GM23248 (cell line): ENCODE results near the gene CCDC124. TPM values are rescaled to one million over a fixed set of nuclear protein-coding genes. Genes with fewer than 3 reads are reported as not detected.
"Not testable (repeated sequence)": the region's sequence is repeated elsewhere in the genome, so short reads cannot be mapped to it uniquely, and the experiment has no call there.

ENCODE experiments used
- DNase-seq: peaks from one replicate; pipeline ENCODE4 v3.0.0-alpha.2; 2015
- H2AFZ ChIP-seq: fragments of 200-600 bp; sonication (generic); 2 replicates; pipeline ENCODE4 v1.6.1; 2016; ENCODE audit warnings: antibody characterized with exemption
- H3F3A ChIP-seq: fragments of 200-600 bp; sonication (generic); 2 replicates; pipeline ENCODE4 v1.6.1; 2016; ENCODE audit warnings: mild to moderate bottlenecking, antibody characterized with exemption, mixed run types; ENCODE audit not compliant: insufficient read depth
- H3K27ac ChIP-seq: fragments of 200-600 bp; sonication (generic); 2 replicates; pipeline ENCODE4 v1.5.1; 2016; ENCODE audit warnings: mild to moderate bottlenecking
- H3K27me3 ChIP-seq: fragments of 200-600 bp; sonication (generic); replicated peaks from 2 replicates; pipeline ENCODE4 v1.6.1; 2016; ENCODE audit warnings: mild to moderate bottlenecking; ENCODE audit not compliant: insufficient read depth
- H3K36me3 ChIP-seq: fragments of 200-600 bp; sonication (generic); 2 replicates; pipeline ENCODE4 v1.6.1; 2016; ENCODE audit warnings: low read depth, mild to moderate bottlenecking
- H3K4me1 ChIP-seq: fragments of 200-600 bp; sonication (generic); 2 replicates; pipeline ENCODE4 v1.6.1; 2016; ENCODE audit warnings: mild to moderate bottlenecking; ENCODE audit not compliant: insufficient read depth
- H3K4me2 ChIP-seq: fragments of 200-600 bp; sonication (generic); one replicate; pipeline ENCODE4 v1.6.1; 2016; ENCODE audit warnings: mild to moderate bottlenecking; ENCODE audit not compliant: unreplicated experiment
- H3K4me3 ChIP-seq: fragments of 200-600 bp; sonication (generic); 2 replicates; pipeline ENCODE4 v1.5.1; 2016; ENCODE audit warnings: mild to moderate bottlenecking
- H3K79me2 ChIP-seq: fragments of 200-600 bp; sonication (generic); 2 replicates; pipeline ENCODE4 v1.6.1; 2016; ENCODE audit warnings: mild to moderate bottlenecking; ENCODE audit not compliant: insufficient read depth
- H3K9ac ChIP-seq: fragments of 200-600 bp; sonication (generic); 2 replicates; pipeline ENCODE4 v1.6.1; 2016; ENCODE audit warnings: mild to moderate bottlenecking
- H3K9me2 ChIP-seq: fragments of 200-600 bp; sonication (generic); 2 replicates; pipeline ENCODE4 v1.6.1; 2016; ENCODE audit warnings: mixed run types, mild to moderate bottlenecking, moderate library complexity; ENCODE audit not compliant: insufficient read depth
- H3K9me3 ChIP-seq: fragments of 200-600 bp; sonication (generic); one replicate; pipeline ENCODE4 v1.6.1; 2017; ENCODE audit warnings: low read depth
- H4K20me1 ChIP-seq: fragments of 200-600 bp; sonication (generic); 2 replicates; pipeline ENCODE4 v1.6.0; 2016; ENCODE audit not compliant: insufficient read depth
- EZH2 ChIP-seq: fragments of 200-600 bp; sonication (generic); IDR thresholded peaks from 2 replicates; pipeline ENCODE4 v1.6.1; 2018; ENCODE audit warnings: antibody characterized with exemption, mild to moderate bottlenecking; ENCODE audit not compliant: insufficient read depth, poor library complexity, severe bottlenecking
- EZH2phosphoT487 ChIP-seq: fragments of 200-600 bp; sonication (generic); IDR thresholded peaks from 2 replicates; pipeline ENCODE4 v1.6.1; 2018; ENCODE audit warnings: antibody characterized with exemption, moderate library complexity, mild to moderate bottlenecking, low read depth; ENCODE audit not compliant: insufficient read depth
- WGBS, 2 experiments: methylation state at CpG; one replicate each; pipeline ENCODE4 v1.1.6; 2015 to 2017; ENCODE audit warnings: low lambda C conversion rate in 2 of 2, low coverage in 1 of 2; ENCODE audit errors: missing lambda C conversion rate in 2 of 2; 5-methylcytosine and 5-hydroxymethylcytosine counted together
- in situ Hi-C: fragments of 300-500 bp; cut with MboI; formaldehyde crosslinking; loops from 2 replicates; pipeline ENCODE4 v1.15.0; 2020
- polyA plus RNA-seq: library from polyadenylated mRNA; unstranded; fragments of >200 nt; fragmentation: Nextera tagmentation; extraction: Ambion mirVana; gene quantifications from 2 replicates; pipeline ENCODE4 v1.2.1, GENCODE V29; 2016
- total RNA-seq: library from RNA; depleted of rRNA; stranded (reverse); fragments of >200 nt; shearing (Covaris generic); gene quantifications from 2 replicates; pipeline ENCODE4 v1.2.3, GENCODE V29; 2014; rRNA removed

The CCDC124 gene, protein sequence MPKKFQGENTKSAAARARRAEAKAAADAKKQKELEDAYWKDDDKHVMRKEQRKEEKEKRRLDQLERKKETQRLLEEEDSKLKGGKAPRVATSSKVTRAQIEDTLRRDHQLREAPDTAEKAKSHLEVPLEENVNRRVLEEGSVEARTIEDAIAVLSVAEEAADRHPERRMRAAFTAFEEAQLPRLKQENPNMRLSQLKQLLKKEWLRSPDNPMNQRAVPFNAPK
- total RNA-seq (14.4 and 29.6 TPM in 2 replicates), polyA plus RNA-seq (125 and 130 TPM in 2 replicates)

GRCh38 chr19:17932485-17933338 is at the start of gene CCDC124:
CCDC124 (plus strand) TSS chr19:17933015; CDS start chr19:17936421, 3,406 bp downstream.
- Histone ChIP-seq H3K79me2 (peaks cover 22% of the 10 kb centered on the region), H3K27me3 (no peaks in the 10 kb centered on the region), H3K27ac (peak within 1 kb of the TSS; percentile 77), H3K4me2 (peak within 1 kb of the TSS; percentile 77), H2AFZ (peak within 1 kb of the TSS; percentile 89), H3K36me3 (no peaks in the 10 kb centered on the region), H3K4me1 (peaks cover under 1% of the 10 kb centered on the region; the same call in 1 of the 2 replicates), H3F3A (peaks cover 4% of the 10 kb centered on the region), H3K4me3 (peak within 1 kb of the TSS; percentile 80), H4K20me1 (no peaks in the 10 kb centered on the region), H3K9me2 (no peaks in the 10 kb centered on the region), H3K9ac (peak within 1 kb of the TSS; percentile 90), H3K9me3 (no peaks in the 10 kb centered on the region)
- no peak for TF ChIP-seq EZH2
- TF ChIP-seq EZH2phosphoT487: no peak
- WGBS, 2 experiments: 0 to 1% methylated on average over 58 to 64 of the region's 64 CpGs
- peak; percentile 96 for DNase-seq
- in situ Hi-C loops: no loop called here

- H3K36me3 ChIP-seq: no peaks in the 10 kb centered on the region
- no peak overlapping the region for H3K4me3 ChIP-seq
- no peaks in the 10 kb centered on the region for H3K27me3 ChIP-seq
- TF ChIP-seq EZH2: no peak
- TF ChIP-seq EZH2phosphoT487: no peak
- no peak overlapping the region for H2AFZ ChIP-seq
- H3K79me2 ChIP-seq: no peaks in the 10 kb centered on the region
- no peaks in the 10 kb centered on the region for H3K9me2 ChIP-seq
- H3K4me2 ChIP-seq: no peak overlapping the region
- in situ Hi-C loops: no loop called here
- no peaks in the 10 kb centered on the region for H3K4me1 ChIP-seq
- H3K9me3 ChIP-seq: no peaks in the 10 kb centered on the region
- no peak overlapping the region for H3K27ac ChIP-seq
- no peak overlapping the region for H3K9ac ChIP-seq
- DNase-seq: no peak
- H4K20me1 ChIP-seq: no peaks in the 10 kb centered on the region
- WGBS, 2 experiments: 60 to 73% methylated on average over 17 to 29 of the region's 33 CpGs
- H3F3A ChIP-seq: no peaks in the 10 kb centered on the region
These were observed 49.0 kb upstream of the CCDC124 start for GRCh38 chr19:17883627-17884410.

DNA sequence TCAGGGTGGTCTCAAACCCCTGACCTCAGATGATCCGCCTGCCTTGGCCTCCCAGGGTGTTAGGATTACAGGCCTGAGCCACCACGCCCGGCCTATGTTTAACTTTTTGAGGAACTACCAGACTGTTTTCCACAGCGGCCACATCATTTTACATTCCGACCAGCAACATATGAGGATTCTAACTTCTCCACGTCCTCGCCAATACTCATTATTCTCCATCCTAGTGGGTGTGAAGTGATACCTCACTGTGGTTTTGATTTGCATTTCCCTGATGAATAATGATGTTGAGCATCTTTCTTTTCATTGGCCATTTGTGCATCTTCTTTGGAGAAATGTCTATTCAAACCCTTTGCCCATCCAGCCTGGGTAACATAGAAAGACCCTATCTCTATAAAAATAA is 46.3 kb upstream of the CCDC124 start:
- Histone ChIP-seq H3F3A (no peaks in the 10 kb centered on the region), H3K9ac (no peak overlapping the region), H3K27me3 (no peaks in the 10 kb centered on the region), H4K20me1 (no peaks in the 10 kb centered on the region), H3K36me3 (no peaks in the 10 kb centered on the region), H3K9me3 (no peaks in the 10 kb centered on the region), H3K27ac (no peak overlapping the region), H2AFZ (no peak overlapping the region), H3K4me2 (no peak overlapping the region), H3K4me3 (no peak overlapping the region), H3K4me1 (no peaks in the 10 kb centered on the region), H3K9me2 (no peaks in the 10 kb centered on the region), H3K79me2 (no peaks in the 10 kb centered on the region)
- in situ Hi-C loops: no loop called here
- TF ChIP-seq EZH2phosphoT487 (no peak), EZH2 (no peak)
- no peak for DNase-seq
- 62 to 67% methylated on average over 7 of the region's 7 CpGs for WGBS, 2 experiments

DNA sequence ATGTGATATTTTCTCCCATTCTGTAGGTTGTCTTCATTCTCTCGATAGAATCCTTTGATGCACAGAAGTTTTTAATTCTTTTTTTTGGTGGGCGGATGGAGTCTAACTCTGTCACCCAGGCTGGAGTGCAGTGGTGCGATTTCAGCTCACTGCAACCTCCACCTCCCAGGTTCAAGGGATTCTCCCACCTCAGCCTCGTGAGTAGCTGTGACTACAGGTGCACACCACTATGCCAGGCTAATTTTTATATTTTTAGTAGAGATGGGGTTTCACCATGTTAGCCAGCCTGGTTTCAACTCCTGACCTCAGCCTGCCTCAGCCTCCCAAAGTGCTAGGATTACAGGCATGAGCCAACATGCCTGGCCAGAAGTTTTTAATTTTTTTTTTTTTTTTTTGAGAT is 45.6 kb upstream of the CCDC124 start:
- H3K27ac ChIP-seq, H3K79me2 ChIP-seq, H3K9me2 ChIP-seq, H3K27me3 ChIP-seq, H3K9ac ChIP-seq, H2AFZ ChIP-seq, H3F3A ChIP-seq, H3K36me3 ChIP-seq, H3K4me1 ChIP-seq, H3K9me3 ChIP-seq, H3K4me3 ChIP-seq, H4K20me1 ChIP-seq, H3K4me2 ChIP-seq, in situ Hi-C loops, DNase-seq: not testable (repeated sequence)
- 22 to 25% methylated on average over 4 of the region's 4 CpGs for WGBS, 2 experiments
